A673 (cell line): ENCODE results near the gene NKX6-1.

Experiments
- CTCF ChIP-seq: fragments of 300-800, 200-600 bp; sonication (generic); conservative IDR thresholded peaks from 2 replicates; pipeline ENCODE4 v1.5.1; 2017; ENCODE audit warnings: low read depth, mild to moderate bottlenecking, antibody characterized with exemption, low read length, moderate library complexity, mixed read lengths
- EZH2 ChIP-seq: fragments of 200-600 bp; sonication (generic); IDR thresholded peaks from 2 replicates; pipeline ENCODE4 v1.6.1; 2017; ENCODE audit warnings: borderline replicate concordance, low read depth, mild to moderate bottlenecking, mixed read lengths, antibody characterized with exemption, low read length; ENCODE audit not compliant: poor library complexity, severe bottlenecking

- TF ChIP-seq CTCF (no peak), EZH2 (no peak)
Observed at GRCh38 chr4:84498203-84498934, 723 bp downstream of the NKX6-1 start.
